GM19328 (cell line): ENCODE results near the gene ACTN4.
"Not testable (repeated sequence)": the region's sequence is repeated elsewhere in the genome, so short reads cannot be mapped to it uniquely, and the experiment has no call there.

Experiments used
- ATAC-seq: cut with Tn5 transposase; IDR thresholded peaks from one replicate; pipeline ENCODE4 v1.9.1; 2021; ENCODE audit warnings: mild to moderate bottlenecking, moderate library complexity; ENCODE audit not compliant: unreplicated experiment

The ACTN4 gene

DNA sequence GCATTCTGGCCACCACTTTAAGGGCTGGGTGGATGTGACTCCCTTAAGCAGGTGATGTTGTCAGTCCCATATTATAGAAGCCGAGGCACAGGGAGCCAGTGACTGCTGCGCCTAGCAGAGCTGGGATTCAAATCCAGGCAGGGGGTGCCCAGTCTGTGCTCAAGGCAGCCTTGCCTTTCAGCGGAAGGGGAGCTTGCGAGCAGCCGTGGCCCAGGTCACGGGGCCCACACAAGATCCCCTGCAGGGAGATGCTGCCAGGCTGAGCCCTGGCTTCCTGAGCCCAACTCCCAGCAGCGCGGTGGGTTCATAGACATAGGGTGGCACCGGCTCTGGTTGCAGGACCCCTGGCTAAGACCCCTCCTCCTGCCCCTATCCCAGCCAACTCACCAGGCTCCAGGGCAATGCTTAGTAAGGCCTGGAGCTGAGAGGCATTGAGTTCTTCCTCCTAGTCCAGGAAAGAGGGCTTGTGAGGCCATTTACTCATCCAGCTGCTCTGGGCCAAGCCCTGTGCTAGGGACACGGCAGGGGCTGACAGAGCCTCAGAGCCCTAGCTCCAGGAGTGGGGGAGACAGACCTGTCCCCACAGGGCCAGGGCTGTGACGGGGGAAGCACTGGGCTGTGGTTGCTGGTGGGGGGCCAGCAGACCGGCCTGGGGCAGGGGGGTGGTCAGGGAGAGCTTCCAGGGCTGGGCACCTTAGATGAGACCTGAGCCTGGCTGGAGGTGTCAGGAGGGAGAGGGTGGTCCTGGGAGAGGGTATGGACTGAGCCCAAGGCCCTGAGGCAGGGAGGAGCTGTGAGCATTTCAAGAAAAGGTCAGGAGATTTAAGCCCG lies 87.2 kb downstream of the ACTN4 start:
- no peak for ATAC-seq

DNA sequence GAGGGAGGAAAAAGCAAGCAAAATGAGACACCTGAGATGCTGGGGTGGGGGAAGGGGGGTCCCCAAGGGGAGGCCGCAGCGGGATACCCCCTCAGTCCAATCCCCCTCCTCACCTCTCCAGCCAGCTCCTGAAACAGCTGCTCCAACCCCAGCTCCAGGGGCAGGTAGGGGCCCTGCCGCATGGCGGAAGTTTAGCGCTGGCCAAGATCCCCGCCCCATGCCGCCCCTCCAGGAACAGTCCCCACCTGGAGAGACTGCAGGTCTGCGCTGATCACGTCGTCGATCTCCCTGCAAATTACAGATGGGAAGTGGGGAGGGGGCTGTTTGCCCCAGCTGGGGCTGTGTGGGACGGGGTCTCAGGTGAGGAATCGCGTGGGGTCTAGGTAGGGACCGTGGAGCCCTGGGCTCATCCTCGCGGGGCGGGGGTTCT lies 87.8 kb downstream of the ACTN4 start:
- no peak for ATAC-seq

DNA sequence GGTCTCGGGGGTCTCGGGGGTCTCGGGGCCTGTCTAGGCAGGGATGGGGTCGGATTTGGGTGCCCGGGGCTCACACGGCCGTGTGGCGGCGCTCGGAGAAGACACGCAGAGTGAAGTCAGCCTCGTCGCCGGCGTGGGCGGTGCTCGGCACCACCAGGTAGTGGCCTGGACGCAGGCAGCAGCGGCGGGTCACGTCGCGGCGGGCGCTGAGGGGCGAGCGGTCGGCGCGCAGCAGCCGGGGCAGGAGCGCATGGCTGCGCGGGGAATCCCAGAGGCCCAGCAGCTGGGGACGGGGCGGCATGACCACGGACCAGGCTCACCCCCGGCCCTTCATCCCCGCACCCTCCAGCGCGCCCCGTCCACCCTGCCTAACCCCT lies 88.6 kb downstream of the ACTN4 start:
- no peak for ATAC-seq

DNA sequence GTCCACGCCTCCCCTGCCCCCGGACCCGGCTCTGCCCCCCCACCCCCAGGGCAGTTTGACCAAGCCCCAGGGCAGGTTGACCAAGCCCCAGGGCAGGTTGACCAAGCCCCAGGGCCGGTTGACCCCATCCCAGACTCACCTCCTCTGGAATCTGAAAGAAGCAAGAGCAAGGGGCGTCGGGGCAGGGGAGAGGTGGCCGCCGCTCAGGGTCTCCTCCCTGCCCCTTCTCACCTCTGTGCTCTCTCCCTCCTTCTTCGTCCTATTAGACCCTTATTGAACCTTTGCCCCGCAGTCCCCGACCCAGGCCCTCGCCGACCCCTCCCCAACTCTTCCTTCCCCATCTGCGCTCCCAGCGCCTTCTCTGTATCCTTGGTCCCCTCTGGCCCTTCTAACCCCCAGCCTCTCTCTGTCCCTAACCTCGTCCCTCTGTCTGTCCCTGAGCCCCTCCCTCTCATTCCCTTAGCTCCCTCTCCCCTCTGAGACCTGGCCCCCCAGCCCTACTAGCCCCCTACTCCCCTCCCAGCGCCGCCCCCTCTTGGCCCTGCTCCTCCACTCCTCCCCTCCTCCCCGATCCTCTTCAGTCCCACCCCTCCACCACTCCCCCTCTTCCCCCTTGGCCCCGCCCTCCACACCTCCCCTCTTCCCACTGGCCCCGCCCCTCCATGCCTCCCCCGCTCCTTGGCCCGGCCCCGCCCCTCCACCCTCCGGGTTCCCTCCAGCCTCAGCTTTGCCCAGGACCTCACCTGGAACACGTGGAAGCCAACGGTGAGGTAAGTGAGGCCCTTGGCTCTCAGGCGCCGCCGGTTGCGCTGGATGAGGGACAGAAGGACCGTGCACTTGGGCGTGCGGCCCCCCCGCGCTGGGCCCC lies 89.2 kb downstream of the ACTN4 start:
- no peak for ATAC-seq

DNA sequence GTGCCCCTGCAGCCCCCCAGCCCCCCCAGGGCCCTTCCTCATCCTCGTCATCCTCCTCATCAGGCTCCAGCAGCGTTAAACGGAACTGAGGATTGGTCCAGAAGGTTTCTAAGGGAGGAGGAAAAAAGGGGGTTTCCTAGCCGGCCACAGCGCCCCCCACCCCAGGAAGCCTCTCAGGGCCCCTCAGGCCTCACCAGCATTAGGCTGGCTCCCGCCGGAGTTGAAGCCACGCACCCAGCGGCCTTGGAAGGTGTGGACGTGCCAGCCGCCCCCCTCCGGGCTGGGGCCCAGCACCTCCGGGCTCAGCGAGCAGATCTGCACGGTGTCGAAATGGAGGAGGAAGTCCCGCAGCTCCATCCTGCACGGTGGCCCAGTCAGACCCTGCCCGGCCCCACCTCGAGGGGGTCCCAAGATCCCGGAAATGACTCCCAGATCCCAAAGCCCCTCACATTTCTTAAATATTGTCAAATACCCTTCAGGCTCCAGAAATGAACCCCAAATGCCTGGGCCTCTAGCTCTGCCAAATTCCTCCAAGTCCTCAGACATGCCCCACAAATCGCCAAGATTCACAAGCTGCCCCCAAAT lies 89.9 kb downstream of the ACTN4 start:
- ATAC-seq, result no peak

DNA sequence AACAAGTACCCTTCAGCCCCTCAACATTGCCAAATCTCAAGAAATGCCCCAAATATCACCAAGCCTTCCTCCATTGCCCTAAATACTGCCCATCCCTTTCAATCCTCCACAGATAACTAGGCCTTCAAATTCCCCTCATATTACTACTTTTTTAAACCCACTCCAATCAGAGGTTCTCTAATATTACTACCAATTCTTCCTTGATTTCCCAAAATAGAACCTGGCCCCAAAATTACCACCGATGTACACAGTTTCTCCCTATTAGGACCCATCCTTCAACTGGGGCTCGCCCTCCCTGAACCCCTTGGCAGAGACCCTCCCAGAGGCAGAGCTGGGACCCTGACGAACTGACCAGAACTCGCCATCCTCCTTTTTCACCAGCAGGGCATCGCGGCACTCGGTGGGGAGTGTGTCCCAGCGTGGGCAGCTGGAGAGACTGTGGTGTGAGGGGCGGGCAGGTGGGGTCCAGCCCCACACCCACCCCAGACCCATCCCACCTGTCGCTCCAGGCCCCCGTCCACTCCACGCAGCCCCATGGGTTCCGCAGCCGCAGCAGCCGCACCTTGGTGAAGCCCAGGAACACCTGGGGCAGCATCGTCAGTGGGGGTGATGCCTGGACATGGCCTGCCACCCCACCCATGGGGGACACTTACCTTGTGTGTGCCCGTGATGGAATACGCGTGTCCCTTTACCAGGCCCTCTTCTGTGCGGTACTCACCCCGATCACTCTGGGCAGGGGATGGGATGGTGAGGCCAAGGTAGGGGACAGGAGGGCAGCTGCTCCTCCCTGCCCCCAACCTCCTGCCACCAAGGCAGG lies 90.7 kb downstream of the ACTN4 start:
- no peak for ATAC-seq

DNA sequence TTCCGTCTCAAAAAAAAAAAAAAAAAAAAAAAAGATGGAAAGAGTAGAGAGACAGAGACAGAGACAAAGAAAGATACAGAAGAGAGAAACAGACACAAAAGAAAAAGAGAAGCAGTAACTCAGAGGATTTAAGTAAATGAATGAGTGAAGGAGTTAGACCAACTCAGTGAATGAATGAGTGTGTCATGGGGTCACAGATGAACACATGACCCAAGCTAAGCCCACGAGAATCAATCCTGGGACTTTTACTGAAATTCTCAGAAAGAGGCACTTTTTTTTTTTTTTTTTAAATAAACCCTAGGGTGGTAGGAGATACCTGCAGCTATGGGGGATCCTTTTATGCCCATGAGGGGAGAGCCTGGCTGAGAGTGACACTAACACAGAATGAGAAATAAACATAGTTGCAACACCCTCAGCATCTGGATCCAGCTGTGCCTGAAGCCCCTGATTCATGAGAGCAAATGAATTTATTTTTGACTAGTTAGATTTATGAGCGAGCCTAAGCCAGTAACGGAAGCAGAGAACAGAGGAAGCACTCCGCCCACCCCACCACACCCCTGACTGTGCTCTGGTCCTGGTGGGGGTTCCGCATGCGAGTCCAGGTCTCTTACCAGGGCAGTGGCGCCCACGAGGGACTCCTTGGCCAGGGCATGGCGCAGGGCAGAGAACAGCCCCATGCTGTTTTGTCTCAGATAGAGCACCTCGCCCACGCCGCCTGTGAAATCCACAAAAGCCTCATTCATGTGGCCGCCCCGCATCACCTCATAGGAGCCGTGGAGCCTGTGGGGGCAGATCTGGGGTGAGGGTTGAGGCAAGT lies 92.2 kb downstream of the ACTN4 start:
- no peak for ATAC-seq

DNA sequence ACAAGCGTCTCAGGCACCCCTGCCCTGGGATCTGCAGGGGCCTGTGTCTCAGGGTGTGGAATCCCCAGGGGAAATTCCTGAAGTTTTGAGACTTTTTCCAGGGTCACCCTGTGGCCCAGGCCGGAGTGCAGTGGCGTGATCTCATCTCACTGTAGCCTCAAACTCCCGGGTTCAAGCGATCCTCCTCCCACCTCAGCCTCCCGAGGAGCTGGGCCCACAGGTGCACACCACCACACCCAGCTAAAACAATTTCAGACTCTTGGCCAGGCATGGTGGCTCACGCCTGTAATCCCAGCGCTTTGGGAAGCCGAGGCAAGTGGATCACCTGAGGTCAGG lies 92.8 kb downstream of the ACTN4 start:
- no peak for ATAC-seq

DNA sequence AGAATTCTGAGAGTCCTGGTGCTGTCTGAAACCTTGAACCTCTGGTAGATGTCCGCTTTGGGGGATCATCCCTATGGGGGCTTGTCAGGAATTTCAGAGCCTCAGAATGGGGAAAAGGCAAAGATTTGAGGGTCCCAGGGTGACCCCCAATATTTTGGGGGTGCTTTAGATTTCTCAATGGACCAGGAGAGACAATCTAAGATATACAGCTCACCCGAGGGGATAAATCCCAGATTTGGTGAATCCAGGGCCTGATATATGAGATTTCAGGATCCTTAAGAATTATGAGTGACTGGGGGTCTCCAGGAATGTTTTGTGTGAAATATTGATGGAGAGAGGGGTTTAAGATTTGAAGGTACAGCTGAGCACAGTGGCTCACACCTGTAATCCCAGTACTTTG lies 93.5 kb downstream of the ACTN4 start:
- ATAC-seq, result no peak

DNA sequence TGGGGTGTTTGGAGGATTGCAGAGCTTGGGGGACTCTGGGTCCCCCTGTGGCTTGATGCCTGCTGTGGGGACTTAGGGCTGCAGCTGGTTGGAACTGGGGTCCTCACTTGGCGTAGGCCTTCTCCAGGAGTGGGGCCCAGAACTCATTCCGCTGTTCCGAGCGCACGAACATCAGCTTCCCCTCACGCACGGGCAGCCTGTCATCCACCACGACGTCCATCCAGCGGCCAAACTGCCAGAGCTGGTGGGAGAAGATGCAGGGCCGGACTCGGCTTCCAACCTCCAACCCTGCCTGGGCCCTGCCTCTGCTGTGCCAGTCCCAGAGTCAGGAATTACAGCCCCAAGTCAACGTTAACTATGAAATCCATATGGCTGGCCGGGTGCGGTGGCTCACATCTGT lies 94.2 kb downstream of the ACTN4 start:
- no peak for ATAC-seq

DNA sequence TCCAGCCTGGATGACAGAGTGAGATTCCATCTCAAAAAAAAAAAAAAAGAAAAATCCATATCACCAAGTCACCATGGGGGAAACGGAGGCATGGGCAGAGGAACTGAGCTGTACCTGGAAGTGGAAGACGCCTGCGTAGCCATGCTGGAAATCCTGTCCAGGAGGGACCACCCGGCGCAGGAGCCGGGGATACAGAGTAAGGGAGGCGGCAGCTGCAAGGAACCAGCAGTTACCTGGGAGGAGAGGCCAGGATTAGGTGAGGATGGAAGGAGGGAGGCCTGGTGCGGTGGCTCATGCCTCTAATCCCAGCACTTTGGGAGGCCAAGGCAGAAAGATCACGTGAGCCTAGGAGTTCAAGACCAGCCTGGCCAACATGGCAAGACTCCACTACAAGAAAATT lies 94.8 kb downstream of the ACTN4 start:
- ATAC-seq, result no peak

DNA sequence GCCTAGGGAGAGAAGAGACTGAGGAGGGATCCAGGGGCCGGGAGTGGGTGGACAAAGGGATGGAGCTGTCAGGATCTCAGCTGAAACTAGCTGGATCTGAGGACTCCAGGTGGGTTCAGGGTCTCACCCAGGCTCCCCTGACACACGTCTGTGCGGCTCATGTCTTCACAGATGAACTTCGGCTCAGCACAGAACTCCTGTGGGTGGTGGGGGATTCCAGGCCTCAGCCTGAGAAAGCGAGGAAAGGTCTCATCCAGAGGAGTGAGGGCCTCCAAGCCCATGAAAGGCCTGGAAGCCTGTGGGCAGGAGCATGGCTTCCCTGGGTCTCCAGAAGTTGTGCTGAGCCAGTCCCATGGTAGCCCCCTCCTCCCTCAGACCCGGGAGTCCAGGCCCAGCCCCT lies 95.5 kb downstream of the ACTN4 start:
- ATAC-seq, result no peak

DNA sequence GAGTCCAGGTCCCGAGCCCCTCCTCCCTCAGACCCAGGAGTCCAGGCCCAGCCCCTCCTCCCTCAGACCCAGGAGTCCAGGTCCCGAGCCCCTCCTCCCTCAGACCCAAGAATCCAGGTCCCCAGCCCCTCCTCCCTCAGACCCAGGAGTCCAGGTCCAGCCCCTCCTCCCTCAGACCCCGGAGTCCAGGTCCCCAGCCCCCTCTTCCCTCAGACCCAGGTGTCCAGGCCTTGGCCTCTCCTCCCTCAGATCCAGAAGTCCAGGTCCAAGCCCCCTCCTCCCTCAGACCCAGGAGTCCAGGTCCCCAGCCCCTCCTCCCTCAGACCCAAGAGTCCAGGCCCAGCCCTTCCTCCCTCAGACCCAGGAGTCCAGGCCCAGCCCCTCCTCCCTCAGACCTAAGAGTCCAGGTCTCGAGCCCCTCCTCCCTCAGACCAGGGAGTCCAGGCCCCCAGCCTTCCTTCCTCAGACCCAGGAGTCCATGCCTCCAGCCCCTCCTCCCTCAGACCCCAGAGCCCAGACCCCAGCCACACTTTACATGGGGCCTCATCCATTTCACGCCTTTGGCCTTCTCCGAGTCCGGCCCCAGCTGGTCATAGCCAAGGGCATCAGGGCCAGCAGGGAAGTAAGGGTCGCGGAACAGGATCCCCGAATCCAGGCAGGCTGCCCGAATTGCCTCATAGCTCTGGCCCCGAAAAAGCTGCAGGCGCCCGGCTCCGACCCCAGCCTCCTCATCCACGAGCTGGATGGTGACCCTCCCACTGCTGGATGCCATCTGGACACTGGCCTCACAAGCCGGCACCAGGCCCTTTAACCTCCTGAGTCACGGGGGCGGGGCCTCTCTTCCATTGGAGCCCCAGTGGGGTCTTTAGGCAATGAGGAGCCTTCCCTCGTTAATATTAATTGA lies 96.2 kb downstream of the ACTN4 start:
- no peak for ATAC-seq

DNA sequence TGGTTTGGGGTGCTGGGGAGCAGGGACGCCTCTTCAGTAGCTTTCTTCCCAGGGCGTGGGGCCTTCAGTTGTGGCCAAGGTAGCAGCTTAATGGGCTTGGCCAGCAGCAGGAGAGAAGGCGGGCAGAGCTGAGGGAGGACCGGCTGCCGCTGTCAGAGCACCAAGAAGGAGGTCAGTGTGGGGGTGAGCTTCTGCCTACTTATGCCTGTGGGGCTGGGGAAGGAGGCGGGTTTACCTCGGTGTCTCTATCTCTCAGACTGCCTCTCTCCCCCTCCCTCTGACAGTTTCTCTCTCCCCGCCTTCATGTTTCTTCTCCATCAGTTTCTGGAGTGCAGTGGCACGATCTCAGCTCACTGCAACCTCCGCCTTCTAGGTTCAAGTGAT lies 96.8 kb downstream of the ACTN4 start, which contains the start of gene CAPN12:
Gene CAPN12 (minus strand): TSS at position 177 of the 384 bp plus-strand sequence. CDS start 309 bp downstream, outside the sequence.
- no peak for ATAC-seq

DNA sequence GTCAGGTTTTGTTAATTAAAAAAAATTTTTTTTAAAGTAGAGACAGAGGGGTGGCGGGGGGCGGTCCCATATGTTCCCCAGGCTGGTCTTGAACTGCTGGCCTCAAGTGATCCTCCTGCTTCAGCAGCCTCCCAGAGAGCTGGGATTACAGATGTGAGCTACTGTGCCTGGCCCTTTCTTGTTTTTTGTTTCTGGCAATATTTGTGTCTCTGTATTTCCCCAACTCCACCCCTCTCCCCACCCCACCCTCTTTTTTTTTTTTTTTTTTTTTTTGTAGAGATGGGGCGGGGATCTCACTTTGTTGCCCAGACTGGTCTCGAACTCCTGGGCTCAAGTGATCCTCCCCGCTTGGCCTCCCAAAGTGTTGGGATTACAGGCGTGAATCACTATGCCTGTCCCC lies 97.4 kb downstream of the ACTN4 start:
- ATAC-seq, result no peak

DNA sequence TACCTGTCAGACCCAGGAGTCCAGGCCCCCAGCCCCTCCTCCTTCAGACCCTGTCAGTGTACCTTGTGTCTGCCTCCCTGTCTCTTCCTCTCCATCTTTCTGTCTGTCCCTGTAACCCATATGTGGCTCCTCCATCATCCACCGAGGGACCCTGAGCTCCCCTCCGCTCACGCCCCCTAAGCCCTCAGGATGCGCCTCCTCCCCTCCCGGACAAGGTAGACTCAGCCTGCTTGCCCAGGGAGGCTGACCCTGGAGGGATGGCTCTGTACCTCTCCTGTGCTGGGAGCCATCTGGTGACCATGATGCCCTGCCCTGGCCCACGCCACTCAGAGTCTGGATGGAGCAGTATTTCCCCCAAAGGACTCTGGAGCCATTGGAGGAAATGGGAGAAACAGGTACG lies 97.9 kb downstream of the ACTN4 start:
- no peak for ATAC-seq

DNA sequence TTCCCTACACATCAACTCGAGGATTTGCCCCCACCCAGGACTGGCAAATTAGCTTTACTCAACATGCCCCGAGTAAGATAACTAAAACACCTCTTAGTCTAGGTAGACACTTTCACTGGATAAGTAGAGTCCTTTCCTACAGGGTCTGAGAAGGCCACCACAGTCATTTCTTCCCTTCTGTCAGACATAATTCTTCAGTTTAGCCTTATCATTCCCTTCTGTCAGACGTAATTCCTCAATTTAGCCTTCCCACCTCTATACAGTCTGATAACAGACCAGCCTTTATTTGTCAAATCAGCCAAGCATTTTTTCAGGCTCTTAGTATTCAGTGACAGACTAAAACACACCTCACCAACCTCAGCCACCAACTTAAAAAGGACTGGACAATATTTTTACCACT lies 106.3 kb downstream of the ACTN4 start:
- not testable (repeated sequence) for ATAC-seq

DNA sequence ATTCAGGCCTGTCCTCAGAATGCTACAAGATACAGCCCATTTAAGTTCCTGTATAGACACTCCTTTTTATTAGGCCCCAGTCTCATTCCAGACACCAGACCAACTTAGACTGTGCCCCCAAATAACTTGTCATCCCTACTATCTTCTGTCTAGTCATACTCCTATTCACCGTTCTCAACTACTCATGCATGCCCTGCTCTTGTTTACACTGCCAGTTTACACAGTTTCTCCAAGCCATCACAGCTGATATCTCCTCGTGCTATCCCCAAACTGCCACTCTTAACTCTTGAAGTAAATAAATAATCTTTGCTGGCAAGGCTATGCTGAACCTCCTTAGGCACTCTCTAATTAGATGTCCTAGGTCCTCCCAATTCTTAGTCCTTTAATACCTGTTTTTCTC lies 106.7 kb downstream of the ACTN4 start:
- ATAC-seq, result not testable (repeated sequence)

DNA sequence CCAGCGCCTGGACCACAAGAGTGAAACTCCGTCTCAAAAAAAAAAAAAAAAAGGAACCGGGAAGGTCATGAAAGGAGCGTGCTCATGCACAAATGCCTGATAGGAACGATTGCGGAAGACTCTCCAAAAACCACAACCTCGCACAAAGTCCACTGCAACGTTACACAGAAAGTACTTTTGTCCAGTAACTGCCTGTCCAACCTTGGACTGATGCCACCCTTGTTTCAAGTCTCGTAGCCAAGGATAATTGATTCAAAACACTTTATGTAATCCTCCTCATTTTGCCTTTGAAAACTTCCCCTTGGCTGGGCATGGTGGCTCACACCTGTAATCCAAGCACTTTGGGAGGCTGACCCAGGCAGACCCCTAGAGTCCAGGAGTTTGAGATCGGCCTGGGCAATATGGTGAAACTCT lies 112.1 kb downstream of the ACTN4 start:
- ATAC-seq, result no peak
